GM18526 (cell line): ENCODE data around the gene NDFIP1.

ENCODE experiments used
- POLR2A ChIP-seq: IDR thresholded peaks from 3 replicates; pipeline ENCODE4 v1.6.1; 2011; ENCODE audit not compliant: insufficient read length; ENCODE audit errors: extremely low read depth

The NDFIP1 gene

DNA sequence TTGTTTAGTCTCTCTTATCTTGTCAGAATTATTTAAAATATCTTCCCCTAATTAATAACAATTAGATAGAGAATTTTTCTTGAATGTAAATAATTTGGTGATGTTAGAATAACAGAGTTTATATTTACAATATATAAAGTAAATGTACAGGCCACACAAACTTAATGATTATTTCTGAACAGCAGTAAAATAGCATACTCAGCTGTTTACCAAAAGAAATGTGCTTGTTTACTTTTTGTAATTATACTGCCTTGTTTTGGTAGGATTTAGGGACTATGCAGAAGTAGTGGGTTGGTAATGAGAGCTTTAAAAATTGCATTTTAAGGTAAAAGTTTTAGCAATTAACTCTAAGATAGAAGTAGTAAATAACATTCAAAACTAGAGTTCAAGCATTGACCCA lies 17.4 kb downstream of the NDFIP1 start:
- TF ChIP-seq POLR2A, result no peak

DNA sequence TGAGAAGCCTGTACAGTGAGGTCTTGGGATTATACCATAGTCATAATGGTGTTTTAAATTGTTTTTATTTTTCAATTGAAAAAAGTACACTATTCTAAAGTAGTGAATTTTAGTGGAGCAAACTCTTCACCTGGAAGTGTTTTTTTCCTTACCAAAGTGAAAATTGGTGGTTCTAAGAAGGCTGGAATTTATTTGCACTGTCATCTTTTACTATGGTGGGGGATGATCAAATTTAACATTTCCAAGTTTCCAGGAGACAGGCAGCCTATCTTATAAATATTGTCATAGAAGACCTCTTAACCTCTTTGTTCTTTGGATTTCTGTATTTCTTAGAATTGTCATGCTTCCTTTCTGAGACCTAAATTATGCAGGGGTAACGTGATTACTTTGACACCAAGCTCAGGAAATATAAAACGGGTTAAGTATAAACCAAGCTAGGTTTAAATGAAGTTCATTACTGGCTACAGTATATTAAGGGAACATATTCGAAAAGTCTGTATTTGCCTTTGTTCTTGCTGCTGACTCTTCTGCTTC lies 20.2 kb downstream of the NDFIP1 start:
- no peak for TF ChIP-seq POLR2A

DNA sequence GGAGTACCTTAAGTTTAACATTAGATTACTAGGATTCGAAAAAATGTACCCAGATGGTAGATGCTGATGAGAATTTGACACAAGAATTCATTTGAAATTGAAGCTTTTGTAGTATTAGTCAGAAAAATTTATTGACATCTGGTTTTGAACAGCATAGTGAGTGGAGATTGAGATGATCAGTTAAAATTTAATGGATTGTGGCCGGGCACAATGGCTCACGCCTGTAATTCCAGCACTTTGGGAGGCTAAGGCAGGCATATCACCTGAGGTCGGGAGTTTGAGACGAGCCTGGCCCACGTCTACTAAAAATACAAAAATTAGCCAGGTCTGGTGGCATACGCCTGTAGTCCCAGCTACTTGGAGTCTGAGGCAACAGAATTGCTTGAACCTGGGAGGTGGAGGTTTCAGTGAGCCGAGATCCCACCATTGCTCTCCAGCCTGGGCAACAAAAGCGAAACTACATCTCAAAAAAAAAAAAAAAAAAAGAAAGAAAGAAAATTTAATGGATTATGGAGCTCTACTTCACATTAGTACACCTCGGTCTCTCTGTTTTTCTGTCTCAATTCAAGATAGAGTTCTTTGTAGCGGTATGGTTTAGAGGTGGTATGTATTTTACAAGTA lies 21.0 kb downstream of the NDFIP1 start:
- no peak for TF ChIP-seq POLR2A

DNA sequence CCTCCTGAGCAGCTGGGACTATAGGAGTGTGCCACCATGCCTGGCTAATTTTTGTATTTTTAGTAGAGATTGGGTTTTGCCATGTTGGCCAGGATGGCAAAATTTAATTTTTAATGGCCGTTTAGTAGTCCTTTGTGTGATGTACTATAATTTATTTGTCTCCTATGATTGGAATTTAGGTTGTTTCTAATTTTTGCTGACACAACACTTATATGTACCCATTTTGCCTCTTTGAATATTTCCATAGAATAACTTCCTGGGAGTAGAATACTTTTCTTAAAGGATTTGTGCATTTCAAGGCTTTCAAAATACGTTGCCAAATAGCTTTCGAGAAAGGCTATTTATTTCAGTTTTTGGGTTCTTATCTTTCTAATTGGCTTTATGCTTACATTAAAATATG lies 22.8 kb downstream of the NDFIP1 start:
- no peak for TF ChIP-seq POLR2A

DNA sequence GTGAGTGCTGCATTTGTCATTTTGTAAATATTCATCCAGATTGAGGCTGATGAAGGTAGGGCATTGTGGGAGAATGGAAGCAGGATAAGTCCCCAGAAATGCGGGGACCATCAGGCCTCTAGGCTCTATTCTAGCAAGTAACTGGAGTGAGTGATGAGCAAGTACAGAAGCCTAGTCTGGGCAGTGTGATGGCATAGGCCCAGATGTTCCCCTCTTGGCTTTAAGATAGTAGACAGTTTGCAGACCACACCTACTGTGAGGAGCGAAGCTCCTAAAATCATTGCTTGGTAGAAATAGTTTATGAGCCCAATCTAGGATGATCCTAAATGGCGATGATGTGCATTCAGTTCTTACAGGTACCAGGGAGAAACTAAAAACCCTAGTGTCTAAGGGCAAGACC lies 24.3 kb downstream of the NDFIP1 start:
- TF ChIP-seq POLR2A, result no peak

DNA sequence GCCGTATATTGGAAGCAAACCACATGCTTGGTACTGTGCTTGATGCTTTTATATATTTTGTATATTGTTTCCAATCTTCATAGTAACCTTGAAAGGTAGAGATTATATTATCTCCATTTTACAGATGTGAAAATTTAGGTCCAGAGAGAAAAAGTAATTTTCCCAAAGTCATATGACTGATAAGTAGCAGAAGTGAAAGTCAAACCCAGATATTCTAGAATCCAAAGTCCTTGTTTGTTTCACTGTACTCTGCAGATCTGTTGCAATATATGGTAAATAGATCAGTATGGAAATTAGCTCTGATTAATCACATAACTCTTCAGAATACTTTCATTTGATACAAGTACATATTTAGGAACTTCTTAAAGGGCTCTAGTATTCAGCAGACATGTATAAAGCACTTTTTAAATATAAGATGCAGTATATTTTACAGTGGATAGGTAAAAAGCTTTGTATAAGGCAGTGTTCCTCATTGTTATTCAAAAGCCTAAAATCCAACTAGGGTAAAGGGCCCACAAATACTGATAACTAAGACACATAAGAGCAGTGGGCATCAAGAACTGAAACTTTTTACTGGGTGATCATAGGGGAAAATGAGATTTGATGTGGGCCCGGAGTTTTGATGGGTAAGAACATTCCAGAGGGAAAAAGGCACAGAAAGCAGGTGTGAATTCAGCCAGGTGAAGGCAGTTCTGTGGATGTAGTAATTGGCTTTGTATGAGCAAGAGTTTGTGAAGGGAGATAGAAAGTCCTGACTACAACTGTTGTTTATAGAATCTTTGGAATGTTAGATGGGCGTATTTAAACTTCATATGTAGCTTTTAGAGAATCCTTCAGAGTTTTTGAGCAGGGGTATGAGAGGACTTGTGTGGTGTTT lies 25.0 kb downstream of the NDFIP1 start:
- no peak for TF ChIP-seq POLR2A

DNA sequence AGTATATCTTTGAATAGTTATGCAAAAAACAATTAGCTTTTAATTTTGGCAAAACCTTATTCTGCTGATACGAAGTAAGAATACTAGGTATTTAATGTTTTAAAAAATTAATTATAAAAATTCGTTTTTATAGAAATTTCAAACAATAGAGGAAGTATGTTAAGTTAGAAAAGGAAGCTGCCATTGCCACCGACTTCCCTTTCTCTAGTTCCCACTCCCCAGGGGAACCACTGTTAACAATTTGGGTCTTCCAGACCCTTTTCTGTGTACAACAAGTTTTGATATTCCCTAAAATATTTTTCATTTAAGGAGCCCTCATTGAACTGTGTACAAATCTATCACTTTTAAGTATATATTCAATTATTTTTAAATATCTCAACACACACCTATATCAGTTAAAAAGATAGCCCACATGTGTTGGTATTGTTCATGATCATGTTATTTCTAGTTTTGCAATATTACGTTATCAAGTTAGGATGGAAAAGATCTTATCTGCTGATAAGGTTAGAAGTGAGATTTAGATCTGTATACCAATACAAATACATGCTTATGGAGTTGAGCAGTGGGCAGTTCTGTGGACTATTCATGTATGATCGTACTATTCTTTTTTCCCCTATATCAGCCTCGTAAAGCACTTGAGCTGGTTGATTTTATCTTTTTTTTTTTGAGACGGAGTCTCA lies 25.9 kb downstream of the NDFIP1 start:
- no peak for TF ChIP-seq POLR2A

DNA sequence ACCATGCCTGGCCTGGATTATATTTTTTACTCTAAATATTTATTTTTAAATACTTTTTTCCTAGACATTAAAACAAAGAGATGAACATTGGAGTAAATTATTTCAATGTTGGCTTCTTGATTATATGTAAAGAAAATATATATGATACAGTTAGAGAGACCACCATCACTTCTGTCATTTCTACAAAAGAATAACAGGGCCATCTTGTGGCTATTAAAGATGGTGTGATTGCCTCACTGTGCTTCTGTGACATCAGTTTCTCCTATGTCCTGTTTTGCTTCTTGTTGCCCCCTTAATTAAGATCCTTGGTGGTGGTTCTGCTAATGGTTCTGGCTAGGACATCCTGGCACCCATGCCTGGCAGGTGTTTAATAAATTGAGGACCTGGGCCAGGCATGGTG lies 32.9 kb downstream of the NDFIP1 start:
- no peak for TF ChIP-seq POLR2A

DNA sequence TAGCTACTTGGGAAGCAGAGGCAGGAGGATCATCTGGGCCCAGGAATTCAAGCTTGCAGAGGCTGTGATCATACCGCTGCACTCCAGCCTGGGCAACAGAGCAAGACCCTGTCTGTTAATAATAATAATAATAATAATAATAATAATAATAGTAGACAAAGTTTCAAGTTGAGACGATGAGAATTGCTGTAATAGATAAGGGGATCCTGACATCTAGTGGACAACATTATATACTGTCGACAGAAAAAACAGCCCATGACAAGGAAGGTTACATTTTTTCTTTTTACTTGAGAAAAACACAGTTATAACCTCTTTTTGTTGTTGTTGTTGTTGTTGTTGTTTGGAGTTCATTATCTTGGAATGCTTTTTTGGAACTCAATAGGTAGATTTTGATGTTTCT lies 35.3 kb downstream of the NDFIP1 start:
- TF ChIP-seq POLR2A, result no peak

DNA sequence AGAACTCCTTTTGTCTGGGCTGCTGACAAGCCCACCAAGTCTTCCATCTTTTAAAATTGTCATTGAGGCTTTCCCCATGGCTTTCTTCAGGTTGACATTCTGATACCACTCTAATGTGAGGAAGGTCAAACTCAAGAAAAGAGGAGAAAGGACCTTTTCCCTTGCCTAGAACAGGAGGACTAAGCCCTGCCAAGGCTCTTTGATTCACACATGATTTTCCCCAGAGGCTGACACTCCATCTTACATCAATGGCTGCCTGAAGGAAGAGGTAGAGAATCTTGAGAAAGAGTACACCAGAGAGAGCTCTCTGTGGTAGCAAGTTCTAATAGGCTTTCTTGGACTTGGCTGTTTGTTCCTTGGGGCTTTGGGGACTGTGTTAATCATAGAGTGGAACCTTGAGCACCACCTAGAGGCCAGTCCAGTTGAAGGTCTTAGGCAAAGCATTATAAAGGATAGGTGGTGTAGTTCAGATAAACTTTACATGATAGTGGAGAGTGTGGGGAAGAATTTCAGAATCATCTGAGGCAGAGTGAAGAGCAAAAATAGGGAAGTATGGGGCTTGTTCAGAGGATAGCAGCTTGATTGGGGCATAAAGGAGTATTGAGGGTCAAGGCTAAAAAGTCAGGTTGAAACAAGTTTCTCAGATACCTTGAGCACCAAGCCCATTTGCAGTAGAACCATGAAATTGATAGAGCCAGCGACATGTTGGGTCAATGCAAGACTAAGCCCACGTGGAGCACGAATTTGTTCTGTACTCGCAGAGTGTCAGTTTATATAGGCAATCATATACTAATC lies 36.7 kb downstream of the NDFIP1 start:
- no peak for TF ChIP-seq POLR2A

DNA sequence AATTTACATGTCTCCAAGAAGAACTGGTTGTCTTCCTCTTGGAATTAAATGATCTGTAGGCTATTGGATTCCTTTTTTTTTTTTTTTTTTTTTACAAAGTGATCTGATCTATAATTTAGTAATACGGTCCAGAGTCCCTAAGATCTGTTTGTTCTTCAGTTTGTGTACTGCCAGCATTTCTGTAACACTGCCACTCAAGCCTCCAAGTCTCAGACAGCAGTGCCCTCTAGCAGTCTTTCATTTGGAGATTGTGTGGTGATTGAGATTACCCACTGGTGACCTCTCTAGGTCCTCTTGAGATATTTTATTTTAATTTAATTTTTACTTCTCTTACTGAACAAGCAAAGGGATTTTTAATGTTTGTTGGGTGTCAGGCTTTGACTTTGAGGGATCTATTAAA lies 40.8 kb downstream of the NDFIP1 start:
- TF ChIP-seq POLR2A, result no peak

DNA sequence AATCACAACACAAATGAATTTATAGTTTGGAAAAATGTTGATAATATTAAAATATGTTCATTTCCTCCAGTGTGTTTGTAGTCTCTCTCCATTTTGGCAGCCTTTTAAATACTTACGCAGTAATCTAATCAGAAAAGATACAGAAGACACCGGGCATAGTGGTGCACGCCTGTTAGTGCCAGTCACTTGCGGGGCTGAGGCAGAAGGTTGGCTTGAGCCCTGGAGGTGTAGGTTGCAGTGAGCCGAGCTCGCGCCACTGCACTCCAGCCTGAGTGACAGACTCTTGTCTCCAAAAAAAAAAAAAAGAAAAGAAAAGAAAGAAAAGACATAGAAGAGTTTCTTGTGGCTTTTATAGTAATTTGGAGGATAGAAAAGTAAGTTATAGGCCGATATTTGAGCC lies 41.9 kb downstream of the NDFIP1 start:
- TF ChIP-seq POLR2A, result no peak

DNA sequence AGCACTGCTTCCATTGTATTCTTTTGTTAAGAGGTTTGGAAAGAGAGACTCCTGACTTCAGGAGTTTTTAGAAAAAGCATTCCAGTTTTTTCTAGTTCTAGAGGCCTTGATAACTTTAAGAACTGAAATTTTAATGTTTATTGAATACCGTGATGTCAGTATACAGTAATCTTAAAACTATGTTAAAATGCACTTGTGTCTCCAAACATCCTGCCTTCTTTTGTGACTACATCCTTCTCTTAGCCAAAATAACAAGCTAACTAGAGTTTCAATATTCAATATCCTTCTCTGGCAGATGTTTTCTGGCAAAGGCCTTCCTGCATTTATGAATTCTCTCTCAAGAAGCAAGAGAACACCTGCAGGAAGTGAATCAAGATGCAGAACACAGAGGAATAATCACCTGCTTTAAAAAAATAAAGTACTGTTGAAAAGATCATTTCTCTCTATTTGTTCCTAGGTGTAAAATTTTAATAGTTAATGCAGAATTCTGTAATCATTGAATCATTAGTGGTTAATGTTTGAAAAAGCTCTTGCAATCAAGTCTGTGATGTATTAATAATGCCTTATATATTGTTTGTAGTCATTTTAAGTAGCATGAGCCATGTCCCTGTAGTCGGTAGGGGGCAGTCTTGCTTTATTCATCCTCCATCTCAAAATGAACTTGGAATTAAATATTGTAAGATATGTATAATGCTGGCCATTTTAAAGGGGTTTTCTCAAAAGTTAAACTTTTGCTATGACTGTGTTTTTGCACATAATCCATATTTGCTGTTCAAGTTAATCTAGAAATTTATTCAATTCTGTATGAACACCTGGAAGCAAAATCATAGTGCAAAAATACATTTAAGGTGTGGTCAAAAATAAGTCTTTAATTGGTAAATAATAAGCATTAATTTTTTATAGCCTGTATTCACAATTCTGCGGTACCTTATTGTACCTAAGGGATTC lies 43.1 kb downstream of the NDFIP1 start:
- no peak for TF ChIP-seq POLR2A

DNA sequence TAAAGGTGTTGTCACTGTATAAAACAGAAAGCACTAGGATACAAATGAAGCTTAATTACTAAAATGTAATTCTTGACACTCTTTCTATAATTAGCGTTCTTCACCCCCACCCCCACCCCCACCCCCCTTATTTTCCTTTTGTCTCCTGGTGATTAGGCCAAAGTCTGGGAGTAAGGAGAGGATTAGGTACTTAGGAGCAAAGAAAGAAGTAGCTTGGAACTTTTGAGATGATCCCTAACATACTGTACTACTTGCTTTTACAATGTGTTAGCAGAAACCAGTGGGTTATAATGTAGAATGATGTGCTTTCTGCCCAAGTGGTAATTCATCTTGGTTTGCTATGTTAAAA lies 43.8 kb downstream of the NDFIP1 start:
- TF ChIP-seq POLR2A, result no peak
